Measurements from ENCODE around the gene SSU72. TPM values are rescaled to one million over a fixed set of nuclear protein-coding genes. Genes with fewer than 3 reads are reported as not detected.

The SSU72 gene
- total RNA-seq, 1 experiment from 2014 or later: 145 TPM

DNA sequence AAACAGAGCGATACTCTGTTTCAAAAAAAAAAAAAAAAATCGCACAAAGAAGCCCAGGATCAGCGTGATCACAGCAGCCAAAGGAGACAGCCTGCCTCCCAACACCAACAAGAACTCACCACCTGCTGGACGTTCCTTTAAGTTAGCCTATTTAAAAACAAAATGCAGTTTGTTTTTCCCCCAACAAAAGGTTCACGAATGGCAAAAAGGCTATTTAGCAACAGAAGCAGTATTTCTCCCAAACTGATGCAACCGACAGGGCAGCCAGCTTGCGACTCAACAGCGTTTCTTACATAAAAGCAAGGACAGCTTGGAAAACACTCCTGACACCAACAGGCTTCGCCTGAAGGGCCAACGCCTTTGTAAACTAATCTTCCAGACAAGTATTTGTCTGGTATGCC, 6.8 kb downstream of the SSU72 start:
- intact Hi-C loops (cut with micrococcal nuclease; ENCODE audit: unreplicated experiment): no loop called here
- TF ChIP-seq, protein P1, sequence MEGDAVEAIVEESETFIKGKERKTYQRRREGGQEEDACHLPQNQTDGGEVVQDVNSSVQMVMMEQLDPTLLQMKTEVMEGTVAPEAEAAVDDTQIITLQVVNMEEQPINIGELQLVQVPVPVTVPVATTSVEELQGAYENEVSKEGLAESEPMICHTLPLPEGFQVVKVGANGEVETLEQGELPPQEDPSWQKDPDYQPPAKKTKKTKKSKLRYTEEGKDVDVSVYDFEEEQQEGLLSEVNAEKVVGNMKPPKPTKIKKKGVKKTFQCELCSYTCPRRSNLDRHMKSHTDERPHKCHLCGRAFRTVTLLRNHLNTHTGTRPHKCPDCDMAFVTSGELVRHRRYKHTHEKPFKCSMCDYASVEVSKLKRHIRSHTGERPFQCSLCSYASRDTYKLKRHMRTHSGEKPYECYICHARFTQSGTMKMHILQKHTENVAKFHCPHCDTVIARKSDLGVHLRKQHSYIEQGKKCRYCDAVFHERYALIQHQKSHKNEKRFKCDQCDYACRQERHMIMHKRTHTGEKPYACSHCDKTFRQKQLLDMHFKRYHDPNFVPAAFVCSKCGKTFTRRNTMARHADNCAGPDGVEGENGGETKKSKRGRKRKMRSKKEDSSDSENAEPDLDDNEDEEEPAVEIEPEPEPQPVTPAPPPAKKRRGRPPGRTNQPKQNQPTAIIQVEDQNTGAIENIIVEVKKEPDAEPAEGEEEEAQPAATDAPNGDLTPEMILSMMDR (conservative IDR thresholded peaks at IDR 0.05): no peak
- no peak for TF ChIP-seq EZH2 (IDR thresholded peaks at IDR 0.05; ENCODE audit: low read depth)
- no peaks in the 10 kb centered on the region for H3K9me3 ChIP-seq (ENCODE audit: insufficient read depth, low read depth)
- H2AFZ ChIP-seq: no peak overlapping the region
- ChIA-PET POLR2A (ENCODE audit: unreplicated experiment) (no interaction called here), CTCF (no interaction called here)
- no peaks in the 10 kb centered on the region for H3K27me3 ChIP-seq (ENCODE audit: insufficient read depth, low read depth)
- no peaks in the 10 kb centered on the region for H3K9me2 ChIP-seq (ENCODE audit: insufficient read depth)
- BruUV-seq (replicated peaks): no TSS peak
- no peak overlapping the region for H3K4me3 ChIP-seq
- no peaks in the 10 kb centered on the region for H3K4me1 ChIP-seq (replicated peaks; ENCODE audit: insufficient read depth)
- no peak for DNase-seq
- no peak overlapping the region for H3K27ac ChIP-seq
- peaks cover 4% of the 10 kb centered on the region; the same call in 1 of the 2 replicates for H3F3A ChIP-seq (ENCODE audit: insufficient read depth, low read depth)
- peaks cover 96% of the 10 kb centered on the region for H3K79me2 ChIP-seq (ENCODE audit: low read depth)
- 0 out of 2 replicates have a peak, but pooled peaks cover 19% of the 10 kb centered on the region for H3K36me3 ChIP-seq (ENCODE audit: low read depth)
- H4K20me1 ChIP-seq (ENCODE audit: insufficient read depth): peaks cover 92% of the 10 kb centered on the region
- no peak overlapping the region for H3K4me2 ChIP-seq

DNA sequence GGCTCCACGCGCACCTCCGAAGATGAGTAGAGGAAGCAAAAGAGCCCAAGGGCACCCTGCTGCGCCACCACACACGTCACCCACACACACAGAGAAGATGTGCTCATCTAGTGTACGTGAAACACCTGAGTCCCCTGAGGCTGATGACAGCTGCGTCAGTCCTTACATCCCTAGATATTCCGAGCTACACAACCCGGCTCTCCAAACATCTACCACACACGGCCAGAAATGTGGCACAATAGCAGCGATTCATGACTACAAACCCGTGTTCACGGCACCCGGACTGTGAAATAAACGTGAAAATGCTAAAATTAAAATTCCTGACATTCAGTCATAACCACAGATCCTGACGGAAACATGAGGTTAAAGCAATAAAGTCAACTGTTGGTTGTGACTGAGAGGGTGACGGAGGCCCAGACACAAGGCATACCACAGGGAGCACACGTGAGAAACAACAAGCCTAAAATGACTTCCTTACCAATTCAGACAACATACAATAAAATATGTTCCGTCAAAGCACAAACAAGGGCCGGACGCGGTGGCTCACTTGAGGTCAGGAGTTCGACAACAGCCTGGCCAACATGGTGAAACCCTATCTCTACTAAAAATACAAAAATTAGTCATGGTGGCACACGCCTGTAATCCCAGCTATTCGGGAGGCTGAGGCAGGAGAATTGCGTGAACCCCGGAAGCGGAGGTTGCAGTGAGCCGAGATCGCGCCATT, 7.3 kb downstream of the SSU72 start:
- no peaks in the 10 kb centered on the region for H3K27me3 ChIP-seq (ENCODE audit: insufficient read depth, low read depth)
- no peaks in the 10 kb centered on the region for H3K9me2 ChIP-seq (ENCODE audit: insufficient read depth)
- no peak overlapping the region for H3K27ac ChIP-seq
- H3K79me2 ChIP-seq (ENCODE audit: low read depth): peaks cover 93% of the 10 kb centered on the region
- H3K4me1 ChIP-seq (replicated peaks; ENCODE audit: insufficient read depth): no peaks in the 10 kb centered on the region
- H3K9me3 ChIP-seq (ENCODE audit: insufficient read depth, low read depth): no peaks in the 10 kb centered on the region
- POLR2A ChIA-PET (ENCODE audit: unreplicated experiment): no interaction called here
- intact Hi-C loops (cut with micrococcal nuclease; ENCODE audit: unreplicated experiment): no loop called here
- BruUV-seq (replicated peaks): no TSS peak
- DNase-seq: no peak
- H2AFZ ChIP-seq: no peak overlapping the region
- CTCF ChIA-PET: no interaction called here
- 0 out of 2 replicates have a peak, but pooled peaks cover 19% of the 10 kb centered on the region for H3K36me3 ChIP-seq (ENCODE audit: low read depth)
- no peak for TF ChIP-seq EZH2 (IDR thresholded peaks at IDR 0.05; ENCODE audit: low read depth)
- TF ChIP-seq, protein P1 (conservative IDR thresholded peaks at IDR 0.05): no peak
- peaks cover 4% of the 10 kb centered on the region; the same call in 1 of the 2 replicates for H3F3A ChIP-seq (ENCODE audit: insufficient read depth, low read depth)
- peaks cover 93% of the 10 kb centered on the region for H4K20me1 ChIP-seq (ENCODE audit: insufficient read depth)
- no peak overlapping the region for H3K4me3 ChIP-seq
- H3K4me2 ChIP-seq: no peak overlapping the region

DNA sequence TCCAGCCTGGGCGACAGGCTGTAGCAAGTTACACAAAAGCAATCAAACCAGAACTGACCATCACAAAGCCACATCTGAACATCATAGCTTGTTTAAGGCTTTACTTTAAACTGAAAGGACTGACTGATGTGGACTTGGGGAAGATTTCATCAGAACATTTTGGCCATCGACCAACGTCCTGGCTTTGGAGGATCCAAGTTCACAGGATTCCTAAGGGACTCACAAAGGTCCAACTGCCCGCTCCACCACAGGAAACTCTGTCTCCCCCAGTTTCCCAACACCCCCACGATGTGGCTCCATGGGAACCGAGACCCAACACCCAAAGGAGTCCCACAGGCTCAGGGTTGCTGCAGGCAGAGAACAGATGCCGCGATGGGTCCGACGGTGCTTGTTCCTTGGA, 9.3 kb downstream of the SSU72 start:
- CTCF ChIA-PET: no interaction called here
- POLR2A ChIA-PET (ENCODE audit: unreplicated experiment): no interaction called here
- no peak for TF ChIP-seq EZH2 (IDR thresholded peaks at IDR 0.05; ENCODE audit: low read depth)
- TF ChIP-seq, protein P1 (conservative IDR thresholded peaks at IDR 0.05): no peak
- Histone ChIP-seq H4K20me1 (ENCODE audit: insufficient read depth) (peaks cover 80% of the 10 kb centered on the region), H3K4me2 (no peak overlapping the region), H3F3A (ENCODE audit: insufficient read depth, low read depth) (peaks cover 1% of the 10 kb centered on the region; the same call in 1 of the 2 replicates), H3K27me3 (ENCODE audit: insufficient read depth, low read depth) (no peaks in the 10 kb centered on the region), H3K79me2 (ENCODE audit: low read depth) (peaks cover 77% of the 10 kb centered on the region), H3K9me3 (ENCODE audit: insufficient read depth, low read depth) (no peaks in the 10 kb centered on the region), H3K4me3 (no peak overlapping the region), H3K9me2 (ENCODE audit: insufficient read depth) (no peaks in the 10 kb centered on the region), H3K4me1 (replicated peaks; ENCODE audit: insufficient read depth) (no peaks in the 10 kb centered on the region), H3K27ac (no peak overlapping the region), H3K36me3 (ENCODE audit: low read depth) (0 out of 2 replicates have a peak, but pooled peaks cover 21% of the 10 kb centered on the region), H2AFZ (no peak overlapping the region)
- DNase-seq: no peak
- intact Hi-C loops (cut with micrococcal nuclease; ENCODE audit: unreplicated experiment): no loop called here
- BruUV-seq (replicated peaks): no TSS peak
